GM19438 (cell line): ENCODE measurements around the gene MASP2.
"Not testable (repeated sequence)": the region's sequence is repeated elsewhere in the genome, so short reads cannot be mapped to it uniquely, and the experiment has no call there.

ENCODE experiments used
- ATAC-seq: cut with Tn5 transposase; IDR thresholded peaks from one replicate; pipeline ENCODE4 v1.9.1; 2021; ENCODE audit warnings: low read depth; ENCODE audit not compliant: unreplicated experiment

Gene MASP2

DNA sequence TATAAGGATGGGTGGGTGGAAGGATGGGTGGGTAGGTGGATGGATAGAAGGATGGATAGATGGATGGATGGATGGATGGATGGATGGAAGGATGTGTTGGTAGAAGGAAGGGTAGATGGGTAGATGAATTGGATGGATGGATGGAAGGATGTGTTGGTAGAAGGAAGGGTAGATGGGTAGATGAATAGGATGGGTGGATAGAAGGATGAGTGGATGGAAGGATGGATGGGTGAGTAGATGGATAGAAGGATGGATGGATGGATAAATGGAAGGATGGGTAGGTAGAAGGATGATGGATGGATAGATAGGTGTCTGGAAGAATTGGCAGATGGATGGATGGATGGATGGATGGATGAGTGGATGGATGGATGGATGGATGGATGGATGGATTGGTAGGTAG lies 6.0 kb downstream of the MASP2 start:
- no peak for ATAC-seq

DNA sequence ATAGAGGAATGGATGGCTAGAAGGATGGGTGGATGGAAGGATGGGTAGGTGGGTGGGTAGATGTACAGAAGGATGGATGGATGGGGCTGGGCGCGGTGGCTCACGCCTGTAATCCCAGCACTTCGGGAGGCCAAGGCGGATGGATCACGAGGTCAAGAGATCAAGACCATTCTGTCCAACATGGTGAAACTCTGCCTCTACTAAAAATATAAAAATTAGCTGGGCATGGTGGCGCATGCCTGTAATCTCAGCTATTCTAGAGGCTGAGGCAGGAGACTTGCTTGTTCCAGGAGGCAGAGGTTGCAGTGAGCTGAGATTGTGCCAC lies 7.0 kb downstream of the MASP2 start:
- ATAC-seq, result not testable (repeated sequence)

DNA sequence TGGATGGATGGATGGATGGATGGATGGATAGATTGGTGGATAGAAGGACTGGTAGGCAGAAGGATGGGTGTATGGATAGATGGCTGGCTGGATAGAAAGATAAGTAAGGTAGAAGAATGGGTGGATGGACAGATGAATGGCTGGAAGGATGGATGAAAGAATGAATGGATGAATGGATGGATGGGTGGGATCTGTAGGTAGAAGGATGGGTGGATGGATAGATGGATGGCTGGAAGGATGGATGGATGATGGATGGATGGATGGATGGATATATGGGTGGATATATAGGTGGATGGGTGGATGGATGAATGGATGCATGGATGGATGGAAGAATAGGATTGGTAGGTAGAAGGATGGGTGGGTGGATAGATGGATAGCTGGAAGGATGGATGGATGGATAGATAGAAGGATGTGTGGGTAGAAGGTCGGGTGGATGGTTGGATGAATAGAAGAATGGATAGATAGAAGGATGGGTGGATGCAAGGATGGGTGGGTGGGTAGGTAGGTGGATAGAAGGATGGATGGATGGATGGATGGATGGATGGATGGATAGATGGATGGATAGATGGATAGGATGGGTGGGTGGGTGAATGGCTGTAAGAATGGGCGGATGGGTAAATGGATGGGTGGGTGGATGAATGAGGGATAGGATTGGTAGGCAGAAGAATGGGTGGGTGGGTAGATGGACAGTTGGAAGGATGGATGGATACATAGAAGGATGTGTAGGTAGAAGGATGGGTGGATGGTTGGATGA lies 7.5 kb downstream of the MASP2 start:
- ATAC-seq, result no peak

DNA sequence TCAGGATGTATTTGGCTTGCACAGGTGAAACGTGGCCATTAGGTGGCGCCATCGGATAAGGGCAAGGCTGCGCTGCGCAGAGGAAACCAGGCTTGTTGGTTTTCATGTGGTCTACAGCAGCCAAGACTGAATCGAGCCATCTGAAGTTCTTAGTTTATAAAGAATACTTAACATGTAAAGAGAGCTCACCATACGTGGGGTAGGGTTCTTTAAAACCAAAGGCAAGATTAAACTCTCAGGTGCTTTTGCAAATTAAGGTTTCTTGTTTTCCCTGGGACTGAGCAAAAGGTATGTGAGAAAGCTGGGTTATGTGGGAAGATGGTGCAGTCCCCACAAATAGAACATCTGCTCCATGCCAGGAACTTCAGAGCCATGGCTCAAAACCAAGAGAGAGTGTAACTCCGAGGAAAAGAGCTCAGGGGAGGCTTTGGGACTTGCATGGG lies 9.3 kb downstream of the MASP2 start:
- ATAC-seq, result peak; percentile 60

DNA sequence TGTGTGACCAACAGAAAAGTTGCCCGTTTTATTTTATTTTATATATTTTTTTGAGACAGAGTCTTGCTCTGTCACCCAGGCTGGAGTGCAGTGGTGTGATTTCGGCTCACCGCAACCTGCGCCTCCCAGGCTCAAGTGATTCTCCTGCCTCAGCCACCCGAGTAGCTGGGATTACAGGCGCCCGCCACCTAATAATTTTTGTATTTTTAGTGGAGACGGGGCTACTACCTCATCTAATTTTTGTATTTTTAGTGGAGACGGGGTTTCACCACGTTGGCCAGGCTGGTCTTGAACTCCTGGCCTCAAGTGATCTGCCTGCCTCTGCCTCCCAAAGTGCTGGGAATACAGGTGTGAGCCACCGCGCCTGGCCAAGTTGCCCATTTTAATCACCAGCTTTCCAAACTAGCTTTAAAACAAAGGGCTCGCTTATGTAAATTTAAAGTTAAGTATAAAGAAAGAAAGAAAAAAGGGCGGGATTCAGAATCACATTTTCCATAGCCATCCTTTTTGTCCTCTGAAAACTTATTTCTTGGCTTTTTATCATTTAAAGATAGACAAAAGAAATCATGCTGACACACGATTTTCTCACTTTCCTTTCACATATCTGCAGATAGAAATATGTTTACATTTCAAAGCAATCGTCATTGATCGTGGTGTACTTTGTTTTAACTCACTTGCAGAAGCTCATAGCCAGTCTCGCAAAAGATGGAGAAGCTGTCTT lies 9.9 kb downstream of the MASP2 start:
- ATAC-seq, result not testable (repeated sequence)

DNA sequence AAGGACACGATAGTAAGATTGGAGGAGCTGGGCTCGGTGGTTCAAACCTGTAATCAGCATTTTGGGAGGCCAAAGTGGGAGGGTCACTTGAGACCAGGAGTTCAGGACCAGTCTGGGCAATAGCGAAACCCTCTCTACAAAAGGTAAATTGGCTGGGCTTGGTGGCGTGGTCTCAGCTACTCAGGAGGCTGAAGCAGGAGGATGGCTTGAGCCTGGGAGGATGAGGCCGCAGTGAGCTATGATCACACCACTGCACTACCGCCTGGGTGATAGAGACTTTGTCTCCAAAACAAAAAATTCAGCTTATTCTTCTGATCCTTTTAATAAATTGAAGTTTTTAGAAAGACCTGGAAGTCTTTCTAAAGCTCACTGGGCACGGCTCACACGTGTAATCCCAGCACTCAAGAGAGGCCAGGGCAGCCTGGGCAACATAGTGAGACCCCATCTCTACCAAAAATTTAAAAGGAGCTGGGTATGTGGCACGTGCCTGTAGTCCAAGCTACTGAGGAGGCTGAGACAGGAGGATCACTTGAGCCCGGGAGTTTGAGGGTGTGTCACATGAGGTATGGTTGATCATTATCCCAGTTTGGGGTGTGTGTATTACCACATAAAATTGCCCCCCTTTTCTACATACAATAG lies 15.3 kb downstream of the MASP2 start:
- ATAC-seq, result no peak

DNA sequence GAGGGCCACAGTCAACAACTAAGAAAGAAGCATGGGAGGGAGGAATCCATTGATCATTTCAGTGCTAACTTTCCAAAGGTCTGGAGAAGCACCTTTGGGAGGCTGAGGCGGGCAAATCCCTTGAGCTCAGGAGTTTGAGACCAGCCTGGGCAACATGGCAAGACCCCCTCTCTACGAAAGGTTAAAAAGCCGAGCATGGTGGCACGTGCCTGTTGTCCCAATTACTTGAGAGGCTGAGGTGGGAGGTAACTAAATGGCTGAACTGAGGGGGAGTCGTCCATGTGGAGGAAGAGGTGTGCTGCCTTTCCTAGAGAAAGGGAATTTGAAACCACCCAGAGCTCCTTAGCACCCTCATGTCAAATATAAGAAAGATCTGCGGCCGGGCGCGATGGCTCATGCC lies 16.2 kb downstream of the MASP2 start:
- no peak for ATAC-seq

DNA sequence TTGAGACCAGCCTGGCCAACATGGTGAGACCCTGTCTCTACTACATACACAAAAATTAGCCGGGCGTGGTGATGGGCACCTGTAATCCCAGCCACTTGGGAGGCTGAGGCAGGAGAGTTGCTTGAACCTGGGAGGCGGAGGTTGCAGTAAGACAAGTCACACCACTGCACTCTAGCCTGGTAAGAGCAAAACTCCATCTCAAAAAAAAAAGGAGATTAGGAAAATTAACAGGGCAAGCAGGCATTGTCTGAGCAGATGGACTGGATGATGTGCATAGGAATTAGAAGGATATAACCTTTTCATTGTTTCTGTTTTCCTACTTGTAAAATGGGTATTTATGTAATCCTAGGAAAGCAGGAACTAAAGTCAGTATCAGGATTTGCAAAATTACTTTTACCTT lies 19.0 kb downstream of the MASP2 start:
- no peak for ATAC-seq

DNA sequence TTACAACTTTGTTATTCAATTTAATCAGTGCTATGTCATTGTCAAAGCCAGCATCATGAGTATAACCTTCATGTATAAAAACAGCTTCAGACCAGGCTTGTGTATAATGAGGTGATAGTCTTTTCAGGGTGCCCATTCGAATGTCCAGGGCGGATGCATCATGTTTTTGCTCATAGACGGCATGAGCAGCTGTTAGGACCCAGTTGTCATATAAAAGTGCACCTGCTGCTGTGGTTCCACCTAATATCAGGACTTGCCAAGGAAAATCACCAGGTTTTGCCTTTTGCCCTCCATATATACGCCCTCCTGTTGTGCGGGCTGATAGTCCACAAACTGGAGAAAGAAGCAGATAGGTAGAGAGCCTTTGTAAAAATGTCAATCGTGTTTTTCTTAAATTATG lies 19.7 kb downstream of the MASP2 start:
- ATAC-seq, result no peak

DNA sequence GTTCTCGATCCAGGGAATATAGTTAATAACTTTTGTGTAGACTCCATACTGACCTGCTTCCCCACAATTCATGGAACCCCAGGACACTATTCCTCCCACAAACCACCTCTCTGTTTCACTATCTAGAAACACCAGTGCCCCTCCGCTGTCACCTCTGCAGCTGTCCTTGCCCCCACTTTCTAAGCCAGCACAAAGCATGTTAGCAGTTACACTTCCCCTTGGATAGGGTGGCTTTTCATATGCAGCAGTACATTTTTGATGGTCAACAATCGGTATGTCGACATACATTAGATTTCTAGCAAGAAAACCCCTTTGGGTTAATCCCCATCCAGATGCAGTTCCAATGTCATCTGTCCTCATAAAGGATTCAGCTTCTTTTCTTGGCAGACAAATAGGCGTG lies 20.1 kb downstream of the MASP2 start:
- ATAC-seq, result no peak

DNA sequence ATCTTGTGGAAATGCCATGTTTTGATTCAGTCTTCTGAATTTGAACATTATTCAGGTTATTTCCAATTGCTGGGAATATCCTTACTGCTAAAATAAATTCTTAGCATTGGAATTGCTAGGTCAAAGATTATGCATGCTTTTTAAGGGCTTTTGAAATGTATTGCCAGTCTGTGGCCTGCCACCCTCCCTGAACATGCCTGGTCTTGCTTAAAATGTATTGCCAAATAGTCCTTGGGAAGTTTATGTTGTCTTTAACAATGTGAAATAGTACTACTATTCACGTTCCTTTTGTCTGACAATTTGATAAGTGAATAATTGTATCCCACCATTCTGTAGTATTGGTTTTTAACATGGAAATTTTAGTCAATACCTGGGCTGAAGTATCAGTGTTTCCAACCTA lies 21.0 kb downstream of the MASP2 start:
- ATAC-seq, result no peak

DNA sequence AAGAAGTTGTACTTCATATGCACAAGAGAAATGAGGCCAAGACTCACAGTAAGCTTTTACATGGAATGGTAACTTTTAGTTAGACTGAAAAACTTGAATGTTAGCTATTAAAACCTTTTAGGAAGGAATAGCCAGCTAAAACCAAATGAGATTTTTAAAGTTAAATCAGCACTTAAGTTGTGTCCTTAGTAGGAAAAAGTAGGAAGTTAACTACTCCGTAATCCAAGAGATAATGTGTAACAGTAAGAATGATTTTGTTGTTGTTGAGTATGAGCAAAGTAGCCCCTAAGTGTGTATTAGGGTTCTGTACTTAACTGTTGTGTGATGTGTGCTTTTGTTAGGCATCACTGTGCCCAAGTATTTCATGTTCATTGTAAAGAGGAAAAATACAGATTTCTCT lies 21.4 kb downstream of the MASP2 start:
- no peak for ATAC-seq

DNA sequence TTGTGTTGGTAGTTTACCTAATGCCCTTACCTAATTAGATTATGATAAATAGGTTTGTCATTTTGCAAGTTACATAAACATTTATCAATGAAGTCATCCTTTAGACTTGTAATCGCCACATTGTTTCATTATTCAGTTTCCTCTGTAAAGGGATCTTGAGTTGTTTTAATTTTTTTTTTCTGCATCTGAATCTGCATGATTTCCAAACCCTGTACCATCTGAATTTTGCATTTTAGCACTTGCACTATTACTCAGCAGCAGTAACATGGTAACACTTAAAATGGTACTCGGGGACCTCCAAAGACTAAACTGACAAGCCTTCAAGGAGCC lies 22.2 kb downstream of the MASP2 start:
- ATAC-seq, result no peak

DNA sequence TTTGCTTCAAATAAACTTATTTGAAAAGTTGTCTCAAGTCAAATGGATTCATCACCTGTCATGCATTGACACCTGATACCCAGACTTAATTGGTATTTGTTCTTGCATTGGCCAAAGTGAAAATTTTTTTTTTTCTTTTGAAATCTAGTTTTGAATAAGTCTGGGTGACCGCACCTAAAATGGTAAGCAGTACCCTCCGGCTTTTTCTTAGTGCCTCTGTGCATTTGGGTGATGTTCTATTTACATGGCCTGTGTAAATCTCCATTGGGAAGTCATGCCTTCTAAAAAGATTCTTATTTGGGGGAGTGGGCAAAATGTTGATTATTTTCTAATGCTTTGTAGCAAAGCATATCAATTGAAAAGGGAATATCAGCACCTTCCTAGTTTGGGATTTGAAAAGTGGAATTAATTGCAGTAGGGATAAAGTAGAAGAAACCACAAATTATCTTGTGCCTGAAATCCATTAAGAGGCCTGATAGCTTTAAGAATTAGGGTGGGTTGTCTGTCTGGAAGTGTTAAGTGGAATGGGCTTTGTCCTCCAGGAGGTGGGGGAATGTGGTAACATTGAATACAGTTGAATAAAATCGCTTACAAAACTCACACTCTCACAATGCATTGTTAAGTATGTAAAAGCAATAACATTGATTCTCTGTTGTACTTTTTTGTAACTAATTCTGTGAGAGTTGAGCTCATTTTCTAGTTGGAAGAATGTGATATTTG lies 22.7 kb downstream of the MASP2 start:
- no peak for ATAC-seq

DNA sequence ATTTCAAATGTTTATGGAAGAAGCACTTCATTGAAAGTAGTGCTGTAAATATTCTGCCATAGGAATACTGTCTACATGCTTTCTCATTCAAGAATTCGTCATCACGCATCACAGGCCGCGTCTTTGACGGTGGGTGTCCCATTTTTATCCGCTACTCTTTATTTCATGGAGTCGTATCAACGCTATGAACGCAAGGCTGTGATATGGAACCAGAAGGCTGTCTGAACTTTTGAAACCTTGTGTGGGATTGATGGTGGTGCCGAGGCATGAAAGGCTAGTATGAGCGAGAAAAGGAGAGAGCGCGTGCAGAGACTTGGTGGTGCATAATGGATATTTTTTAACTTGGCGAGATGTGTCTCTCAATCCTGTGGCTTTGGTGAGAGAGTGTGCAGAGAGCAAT lies 23.8 kb downstream of the MASP2 start:
- ATAC-seq, result no peak

DNA sequence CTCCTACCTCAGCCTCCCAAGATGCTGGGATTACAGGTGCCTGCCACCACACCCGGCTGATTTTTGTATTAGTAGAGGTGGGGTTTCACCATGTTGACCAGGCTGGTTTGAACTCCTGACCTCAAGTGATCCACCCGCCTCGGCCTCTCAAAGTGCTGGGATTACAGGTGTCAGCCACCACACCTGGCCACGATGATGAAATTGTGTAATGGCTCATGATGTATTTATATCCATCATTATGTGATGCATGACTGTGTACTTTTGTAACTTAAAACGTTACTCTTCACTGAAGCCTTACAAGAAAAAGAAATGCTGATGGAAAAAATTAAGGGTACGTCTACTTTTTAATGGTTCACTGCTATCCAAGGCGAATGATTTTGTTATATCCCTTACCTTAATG lies 27.1 kb downstream of the MASP2 start:
- ATAC-seq, result no peak

DNA sequence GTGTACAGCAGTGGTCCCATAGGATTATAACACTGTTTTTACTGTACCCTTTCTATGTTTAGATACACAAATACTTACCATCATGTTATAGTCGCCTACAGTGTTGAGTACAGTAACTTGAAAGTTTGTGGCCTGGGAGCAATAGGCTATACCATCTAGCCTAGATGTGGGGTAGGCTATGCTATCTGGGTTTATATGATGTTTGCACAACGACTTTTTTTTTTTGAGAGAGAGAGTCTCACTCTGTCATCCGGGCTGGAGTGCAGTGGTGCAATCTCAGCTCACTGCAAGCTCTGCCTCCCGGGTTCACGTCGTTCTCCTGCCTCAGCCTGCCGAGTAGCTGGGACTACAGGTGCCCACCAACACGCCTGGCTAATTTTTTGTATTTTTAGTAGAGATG lies 27.7 kb downstream of the MASP2 start:
- not testable (repeated sequence) for ATAC-seq

DNA sequence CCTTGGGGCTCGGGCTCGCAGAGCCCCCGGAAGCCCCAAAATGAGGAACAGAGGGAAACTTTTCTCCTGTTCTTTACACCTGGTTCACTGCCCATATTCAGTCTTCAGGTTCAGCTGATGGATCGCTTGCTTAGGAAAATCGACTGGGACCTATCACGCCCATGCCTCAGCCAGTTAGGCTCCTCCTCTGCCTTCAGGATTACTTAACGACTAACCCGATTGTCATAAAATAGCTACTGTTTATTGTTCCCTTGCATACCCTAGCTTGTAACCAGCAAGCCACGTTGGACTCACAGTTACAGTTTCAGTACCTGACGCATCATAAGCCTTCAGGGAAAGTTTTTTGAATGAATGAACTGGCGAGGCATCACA lies 33.9 kb downstream of the MASP2 start:
- no peak for ATAC-seq

DNA sequence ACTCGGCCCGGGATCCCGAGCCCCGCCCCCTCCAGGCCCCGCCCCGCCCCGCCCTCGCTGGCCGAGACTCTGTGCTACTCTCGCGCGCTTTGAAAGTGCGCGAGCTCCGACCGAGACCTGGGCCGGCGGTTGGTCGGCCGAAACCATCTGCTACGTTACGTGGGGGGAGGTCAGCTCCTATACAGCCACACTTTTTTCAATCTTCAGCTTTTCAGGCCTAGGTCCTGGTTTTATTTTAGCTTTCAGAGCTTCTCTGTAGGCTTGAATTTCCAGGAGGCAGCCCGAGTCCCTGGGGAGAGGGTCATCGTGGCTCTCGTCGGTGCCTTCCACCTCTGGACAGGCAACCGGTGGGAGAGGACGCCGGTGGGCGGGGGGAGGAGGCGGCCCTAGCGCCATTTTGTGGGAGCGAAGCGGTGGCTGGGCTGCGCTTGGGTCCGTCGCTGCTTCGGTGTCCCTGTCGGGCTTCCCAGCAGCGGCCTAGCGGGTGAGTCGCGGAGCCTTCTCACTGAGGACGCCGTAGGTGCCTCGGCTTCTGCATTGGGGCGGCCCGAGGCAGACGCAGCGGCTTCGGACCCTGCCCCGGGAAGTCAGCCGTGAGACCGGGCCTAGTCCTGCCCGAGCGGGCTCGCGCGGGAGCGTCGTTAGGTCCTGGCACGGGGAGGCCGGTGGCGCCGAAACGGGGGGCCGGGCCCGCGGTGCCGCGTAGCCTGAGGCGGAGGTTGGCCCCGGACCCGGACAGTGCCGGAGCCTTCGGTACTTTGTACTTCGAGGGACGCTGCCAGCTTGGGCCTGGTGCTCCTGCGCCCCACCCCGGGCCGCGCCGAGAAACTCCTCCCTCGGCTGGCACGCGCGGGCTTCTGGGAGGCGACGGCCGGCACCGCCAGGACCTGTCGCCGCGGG lies 34.5 kb downstream of the MASP2 start, which contains the start of gene TARDBP:
Gene TARDBP, plus strand, starts transcription at position 395 of the 900 bp plus-strand sequence. CDS start 1,074 bp downstream, outside the sequence.
- peak; percentile 90 for ATAC-seq

DNA sequence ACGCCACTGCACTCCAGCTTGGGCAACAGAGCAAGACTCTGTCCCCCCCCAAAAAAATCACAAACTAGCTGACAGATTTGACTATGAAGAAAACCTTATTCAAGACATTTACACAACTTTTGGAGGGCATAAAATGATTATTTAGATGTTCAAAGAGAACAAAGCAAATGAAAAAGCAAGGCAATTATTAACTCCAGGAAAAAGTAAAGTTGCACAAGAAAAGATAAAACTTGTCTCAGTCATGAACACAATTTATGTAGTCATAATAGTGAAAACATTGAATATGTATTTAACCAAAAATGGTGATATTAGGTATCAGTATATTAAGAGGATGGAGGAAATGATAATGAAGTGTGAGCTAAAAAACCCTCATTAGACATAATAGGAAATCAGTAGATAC lies 46.5 kb downstream of the MASP2 start:
- ATAC-seq, result no peak
